T-helper 17 cell (primary cell): ENCODE data around the gene ZNF428. TPM values are rescaled to one million over a fixed set of nuclear protein-coding genes. Genes with fewer than 3 reads are reported as not detected.
"Not testable (repeated sequence)": the region's sequence is repeated elsewhere in the genome, so short reads cannot be mapped to it uniquely, and the experiment has no call there.

Experiments
- ATAC-seq: fragments of 150-1000 bp; cut with Tn5 transposase; 2 replicates; pipeline ENCODE4 v1.10.0; 2021; ENCODE audit warnings: mild to moderate bottlenecking, moderate library complexity
- DNase-seq, 3 donors: peaks; one replicate each; pipeline versions ENCODE4 v3.0.0 to v3.0.0-alpha.2; 2020 to 2021
- H3K9me3 ChIP-seq: one replicate; pipeline ENCODE4 v1.7.0; 2013; ENCODE audit warnings: low read length, mild to moderate bottlenecking; ENCODE audit not compliant: control insufficient read depth, poor library complexity, severe bottlenecking
- H3K27ac Mint-ChIP-seq: one replicate; pipeline ENCODE4 v1.8.0; 2022; ENCODE audit warnings: mild to moderate bottlenecking, moderate library complexity, mixed read lengths
- H3K27me3 Mint-ChIP-seq: one replicate; pipeline ENCODE4 v1.8.0; 2022; ENCODE audit warnings: mixed read lengths
- H3K36me3 Mint-ChIP-seq: one replicate; pipeline ENCODE4 v1.8.0; 2022; ENCODE audit warnings: low read depth, mixed read lengths
- H3K4me1 Mint-ChIP-seq: one replicate; pipeline ENCODE4 v1.8.0; 2022; ENCODE audit warnings: mild to moderate bottlenecking, mixed read lengths
- H3K4me3 Mint-ChIP-seq: one replicate; pipeline ENCODE4 v1.8.0; 2022; ENCODE audit warnings: mild to moderate bottlenecking, moderate library complexity, mixed read lengths
- total RNA-seq, 4 donors: library from RNA in 2 of 4; stranded (reverse) in 2 of 4; gene quantifications; one replicate each; pipeline ENCODE4 v1.2.3 and lab custom pipeline; 2022 to 2026

The ZNF428 gene
- total RNA-seq, 2 donors from 2014 or later: 23.8 to 26.3 TPM

- DNase-seq (peak in 1 of 3 donors; percentile 20), ATAC-seq (peak; percentile 51)
- Mint-ChIP-seq H3K27ac (peak overlapping the region; percentile 43), H3K4me3 (no peak overlapping the region), H3K4me1 (no peaks in the 10 kb centered on the region), H3K27me3 (no peaks in the 10 kb centered on the region), H3K36me3 (peaks cover 9% of the 10 kb centered on the region)
- no peaks in the 10 kb centered on the region for H3K9me3 ChIP-seq
Observed at GRCh38 chr19:43651758-43652545, 32.5 kb upstream of the ZNF428 start.

- not testable (repeated sequence) for H3K4me3 Mint-ChIP-seq, H3K27me3 Mint-ChIP-seq, H3K36me3 Mint-ChIP-seq, H3K27ac Mint-ChIP-seq, DNase-seq, H3K4me1 Mint-ChIP-seq, H3K9me3 ChIP-seq, ATAC-seq
Observed at GRCh38 chr19:43650276-43650675, 30.8 kb upstream of the ZNF428 start.

- peaks cover 4% of the 10 kb centered on the region for H3K36me3 Mint-ChIP-seq
- no peaks in the 10 kb centered on the region for H3K4me1 Mint-ChIP-seq
- no peak overlapping the region for H3K4me3 Mint-ChIP-seq
- no peaks in the 10 kb centered on the region for H3K27me3 Mint-ChIP-seq
- DNase-seq (no peak), ATAC-seq (no peak)
- H3K27ac Mint-ChIP-seq: no peak overlapping the region
- H3K9me3 ChIP-seq: no peaks in the 10 kb centered on the region
Observed at GRCh38 chr19:43649514-43649913, 30.1 kb upstream of the ZNF428 start.

GRCh38 chr19:43648633-43649032, 29.2 kb upstream of the ZNF428 start:
- no peak for DNase-seq
- ATAC-seq: no peak
- Mint-ChIP-seq H3K27ac (no peak overlapping the region), H3K4me3 (no peak overlapping the region), H3K27me3 (no peaks in the 10 kb centered on the region), H3K4me1 (no peaks in the 10 kb centered on the region), H3K36me3 (peaks cover 3% of the 10 kb centered on the region)
- no peaks in the 10 kb centered on the region for H3K9me3 ChIP-seq

GRCh38 chr19:43644181-43644580, 24.8 kb upstream of the ZNF428 start:
- Mint-ChIP-seq H3K27me3 (peaks cover 8% of the 10 kb centered on the region), H3K4me1 (peaks cover 7% of the 10 kb centered on the region), H3K4me3 (no peak overlapping the region), H3K36me3 (peaks cover 4% of the 10 kb centered on the region), H3K27ac (no peak overlapping the region)
- DNase-seq (no peak), ATAC-seq (no peak)
- H3K9me3 ChIP-seq: no peaks in the 10 kb centered on the region

- Mint-ChIP-seq H3K27ac (no peak overlapping the region), H3K4me1 (peaks cover 16% of the 10 kb centered on the region), H3K27me3 (peaks cover 16% of the 10 kb centered on the region), H3K36me3 (peaks cover 9% of the 10 kb centered on the region), H3K4me3 (no peak overlapping the region)
- DNase-seq (no peak), ATAC-seq (no peak)
- no peaks in the 10 kb centered on the region for H3K9me3 ChIP-seq
Observed at GRCh38 chr19:43643326-43643725, 23.9 kb upstream of the ZNF428 start.

GRCh38 chr19:43642531-43642930, 23.1 kb upstream of the ZNF428 start:
- ATAC-seq: no peak
- H3K4me3 Mint-ChIP-seq: no peak overlapping the region
- peaks cover 21% of the 10 kb centered on the region for H3K27me3 Mint-ChIP-seq
- no peak overlapping the region for H3K27ac Mint-ChIP-seq
- peaks cover 5% of the 10 kb centered on the region for H3K36me3 Mint-ChIP-seq
- H3K9me3 ChIP-seq: no peaks in the 10 kb centered on the region
- peaks cover 16% of the 10 kb centered on the region for H3K4me1 Mint-ChIP-seq
- no peak for DNase-seq

GRCh38 chr19:43641333-43641732, 21.9 kb upstream of the ZNF428 start:
- Mint-ChIP-seq H3K4me1 (peaks cover 16% of the 10 kb centered on the region), H3K27me3 (peaks cover 26% of the 10 kb centered on the region), H3K36me3 (peaks cover 5% of the 10 kb centered on the region), H3K27ac (peak overlapping the region; percentile 82), H3K4me3 (peak overlapping the region; percentile 90)
- no peak for ATAC-seq
- no peaks in the 10 kb centered on the region for H3K9me3 ChIP-seq
- no peak for DNase-seq

GRCh38 chr19:43640424-43640757, 21.0 kb upstream of the ZNF428 start:
- Mint-ChIP-seq H3K4me1 (peaks cover 16% of the 10 kb centered on the region), H3K4me3 (peak overlapping the region; percentile 90), H3K27me3 (peaks cover 30% of the 10 kb centered on the region), H3K27ac (peak overlapping the region; percentile 82), H3K36me3 (peaks cover 5% of the 10 kb centered on the region)
- no peaks in the 10 kb centered on the region for H3K9me3 ChIP-seq
- no peak for DNase-seq
- ATAC-seq: no peak

GRCh38 chr19:43639519-43640423, 20.3 kb upstream of the ZNF428 start, which contains the start of gene CADM4:
Gene CADM4, minus strand, starts transcription at chr19:43639850. Its CDS starts 60 bp downstream, at chr19:43639790.
- Mint-ChIP-seq H3K36me3 (peaks cover 5% of the 10 kb centered on the region), H3K27ac (peak within 1 kb of the TSS; percentile 82), H3K4me3 (peak within 1 kb of the TSS; percentile 95), H3K27me3 (peaks cover 30% of the 10 kb centered on the region), H3K4me1 (peaks cover 16% of the 10 kb centered on the region)
- DNase-seq (peak; percentile 27 to 63 (median 57)), ATAC-seq (peak; percentile 86)
- no peaks in the 10 kb centered on the region for H3K9me3 ChIP-seq

GRCh38 chr19:43638995-43639518, 19.6 kb upstream of the ZNF428 start:
- ATAC-seq (no peak), DNase-seq (no peak)
- H3K4me3 Mint-ChIP-seq: peak overlapping the region; percentile 95
- H3K9me3 ChIP-seq: no peaks in the 10 kb centered on the region
- peak overlapping the region; percentile 53 for H3K27ac Mint-ChIP-seq
- peaks cover 30% of the 10 kb centered on the region for H3K27me3 Mint-ChIP-seq
- H3K4me1 Mint-ChIP-seq: peaks cover 16% of the 10 kb centered on the region
- peaks cover 5% of the 10 kb centered on the region for H3K36me3 Mint-ChIP-seq

GRCh38 chr19:43638214-43638994, 19.0 kb upstream of the ZNF428 start:
- peaks cover 5% of the 10 kb centered on the region for H3K36me3 Mint-ChIP-seq
- H3K27me3 Mint-ChIP-seq: peaks cover 30% of the 10 kb centered on the region
- H3K4me1 Mint-ChIP-seq: peaks cover 16% of the 10 kb centered on the region
- no peaks in the 10 kb centered on the region for H3K9me3 ChIP-seq
- peak overlapping the region; percentile 53 for H3K27ac Mint-ChIP-seq
- DNase-seq: no peak
- ATAC-seq: no peak
- H3K4me3 Mint-ChIP-seq: peak overlapping the region; percentile 95
